Measurements from ENCODE around the gene ARID1B. TPM values are rescaled to one million over a fixed set of nuclear protein-coding genes. Genes with fewer than 3 reads are reported as not detected.

The ARID1B gene
- total and polyA plus RNA-seq, 2 of the 13 experiments (the other 11 are each of a cell fraction or from before 2014, with no cell fraction given) = 20.1 to 32.6 TPM

GRCh38 chr6:156796627-156797026 lies 19.4 kb downstream of the ARID1B start:
- no TSS peak for BruUV-seq (replicated peaks)
- 95% methylated on average over 3 of the region's 3 CpGs for WGBS (ENCODE audit: low lambda C conversion rate)
- intact Hi-C loops (cut with micrococcal nuclease; ENCODE audit: unreplicated experiment) = no loop called here
- Histone ChIP-seq H3K9ac (ENCODE audit: insufficient read depth, low read depth, low read length) (no peak overlapping the region), H3K27ac (ENCODE audit: extremely low read length, insufficient read depth, low read length) (no peak overlapping the region), H3K4me2 (ENCODE audit: low read depth, low read length) (no peak overlapping the region), H3K36me3 (replicated peaks in 1 of 2; ENCODE audit: control insufficient read depth in 1 of 2, insufficient read depth in 2 of 2, low read length in 2 of 2) (peaks cover 0 to 5% of the 10 kb centered on the region in 2 experiments; a peak in 1 of 5 replicates), H3K9me3 (ENCODE audit: low read length) (no peaks in the 10 kb centered on the region), H3K4me3 (replicated peaks in 1 of 3; ENCODE audit: insufficient read depth in 1 of 3, low read depth in 2 of 3, low read length in 3 of 3) (no peak overlapping the region), H2AFZ (ENCODE audit: low read length) (no peak overlapping the region), H3K27me3 (ENCODE audit: control insufficient read depth in 1 of 2, insufficient read depth in 2 of 2, low read length in 2 of 2) (no peaks in the 10 kb centered on the region), H3K4me1 (ENCODE audit: insufficient read depth, low read length) (peaks cover 23% of the 10 kb centered on the region), H4K20me1 (ENCODE audit: insufficient read depth, low read length) (peaks cover 27% of the 10 kb centered on the region), H3K79me2 (ENCODE audit: insufficient read depth, low read length) (peaks cover 99% of the 10 kb centered on the region)
- ATAC-seq = no peak
- FAIRE-seq = no peak
- ChIA-PET CTCF (ENCODE audit: low intra/inter-chr PET ratio, low total read pairs) (no interaction called here), POLR2A (no interaction called here)
- in situ Hi-C loops (cut with HindIII; ENCODE audit: extremely low pct_ligation_motif_present, low pct_unique_long_range_greater_than_20kb) = no loop called here
- TF ChIP-seq PHF21A (CRISPR knock-in tag; IDR thresholded peaks at IDR 0.05) = no peak
- no peak for TF ChIP-seq ZNF687 (CRISPR knock-in tag; IDR thresholded peaks at IDR 0.05)
- TF ChIP-seq ZNF460 (CRISPR knock-in tag; IDR thresholded peaks at IDR 0.05; ENCODE audit: borderline replicate concordance) = no peak
- no peak for TF ChIP-seq TSC22D2 (CRISPR knock-in tag; IDR thresholded peaks at IDR 0.05; ENCODE audit: borderline replicate concordance)
- TF ChIP-seq IKZF5 (CRISPR knock-in tag; IDR thresholded peaks at IDR 0.05) = no peak
- TF ChIP-seq ZSCAN21 (CRISPR knock-in tag; IDR thresholded peaks at IDR 0.05; ENCODE audit: borderline replicate concordance) = no peak
- no peak for TF ChIP-seq MIXL1 (CRISPR knock-in tag; IDR thresholded peaks at IDR 0.05)
- TF ChIP-seq NBN (conservative IDR thresholded peaks at IDR 0.05) = no peak
- TF ChIP-seq FOXC1 (CRISPR knock-in tag; IDR thresholded peaks at IDR 0.05; ENCODE audit: borderline replicate concordance) = no peak
- TF ChIP-seq ZNF263 (CRISPR knock-in tag; IDR thresholded peaks at IDR 0.05) = no peak
- TF ChIP-seq, protein P1, sequence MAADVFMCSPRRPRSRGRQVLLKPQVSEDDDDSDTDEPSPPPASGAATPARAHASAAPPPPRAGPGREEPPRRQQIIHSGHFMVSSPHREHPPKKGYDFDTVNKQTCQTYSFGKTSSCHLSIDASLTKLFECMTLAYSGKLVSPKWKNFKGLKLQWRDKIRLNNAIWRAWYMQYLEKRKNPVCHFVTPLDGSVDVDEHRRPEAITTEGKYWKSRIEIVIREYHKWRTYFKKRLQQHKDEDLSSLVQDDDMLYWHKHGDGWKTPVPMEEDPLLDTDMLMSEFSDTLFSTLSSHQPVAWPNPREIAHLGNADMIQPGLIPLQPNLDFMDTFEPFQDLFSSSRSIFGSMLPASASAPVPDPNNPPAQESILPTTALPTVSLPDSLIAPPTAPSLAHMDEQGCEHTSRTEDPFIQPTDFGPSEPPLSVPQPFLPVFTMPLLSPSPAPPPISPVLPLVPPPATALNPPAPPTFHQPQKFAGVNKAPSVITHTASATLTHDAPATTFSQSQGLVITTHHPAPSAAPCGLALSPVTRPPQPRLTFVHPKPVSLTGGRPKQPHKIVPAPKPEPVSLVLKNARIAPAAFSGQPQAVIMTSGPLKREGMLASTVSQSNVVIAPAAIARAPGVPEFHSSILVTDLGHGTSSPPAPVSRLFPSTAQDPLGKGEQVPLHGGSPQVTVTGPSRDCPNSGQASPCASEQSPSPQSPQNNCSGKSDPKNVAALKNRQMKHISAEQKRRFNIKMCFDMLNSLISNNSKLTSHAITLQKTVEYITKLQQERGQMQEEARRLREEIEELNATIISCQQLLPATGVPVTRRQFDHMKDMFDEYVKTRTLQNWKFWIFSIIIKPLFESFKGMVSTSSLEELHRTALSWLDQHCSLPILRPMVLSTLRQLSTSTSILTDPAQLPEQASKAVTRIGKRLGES (CRISPR knock-in tag; IDR thresholded peaks at IDR 0.05; ENCODE audit: borderline replicate concordance) = no peak
- no peak for TF ChIP-seq ZNF792 (CRISPR knock-in tag; IDR thresholded peaks at IDR 0.05)
- no peak for DNase-seq (ENCODE audit: low spot score)
